Ovary (tissue), 9 donors: ENCODE measurements around the gene ZBTB1. TPM values are rescaled to one million over a fixed set of nuclear protein-coding genes. Genes with fewer than 3 reads are reported as not detected.

Source experiments
- DNase-seq, 5 donors: peaks; one replicate each; pipeline ENCODE4 v3.0.0-alpha.2; 2019 to 2020
- H3K27ac ChIP-seq, 2 donors: fragments of 200-600 bp; one replicate each; pipeline versions ENCODE4 v1.5.1 to v1.8.0; 2019 to 2022
- H3K27me3 ChIP-seq: fragments of 200-600 bp; one replicate; pipeline ENCODE4 v1.8.0; 2022
- H3K36me3 ChIP-seq: fragments of 200-600 bp; sonication (generic); one replicate; pipeline ENCODE4 v1.5.1; 2019
- H3K4me1 ChIP-seq: one replicate; pipeline ENCODE4 v1.8.1; 2013; ENCODE audit warnings: mild to moderate bottlenecking, moderate library complexity; ENCODE audit not compliant: insufficient read depth
- H3K4me3 ChIP-seq: fragments of 200-600 bp; sonication (generic); one replicate; pipeline ENCODE4 v1.5.1; 2017
- H3K9me3 ChIP-seq, 2 donors: fragments of 200-600 bp in 1 of 2; sonication (generic) in 1 of 2; one replicate each; pipeline versions ENCODE4 v1.5.1 to v1.8.1; 2013 to 2019; ENCODE audit warnings: mild to moderate bottlenecking in 1 of 2, moderate library complexity in 1 of 2
- CTCF ChIP-seq, 3 donors: fragments of 450-650 bp in 2 of 3; fragments of 200-600 bp in 1 of 3; IDR thresholded peaks; one replicate each; pipeline versions ENCODE4 v1.5.1 to v1.8.0; 2016 to 2022; ENCODE audit warnings: antibody characterized with exemption in 3 of 3, mild to moderate bottlenecking in 1 of 3
- EP300 ChIP-seq: sonication (generic); formaldehyde crosslinking; IDR thresholded peaks from one replicate; pipeline ENCODE4 v1.6.1; 2017; ENCODE audit warnings: antibody characterized with exemption
- POLR2A ChIP-seq: fragments of 450-650 bp; IDR thresholded peaks from one replicate; pipeline ENCODE4 v1.6.1; 2017; ENCODE audit warnings: antibody characterized with exemption, mild to moderate bottlenecking, moderate library complexity
- WGBS, 3 donors: extraction: QIAGEN DNeasy Blood & Tissue Kit in 1 of 3; methylation state at CpG; one replicate each; pipeline versions ENCODE4 v1.1.5 to v1.1.7; 2013 to 2017; 5-methylcytosine and 5-hydroxymethylcytosine counted together
- intact Hi-C, 4 donors: fragments of 100-400 bp; cut with DNase I; formaldehyde crosslinking; loops; one replicate each; pipeline versions ENCODE4 v1.11.0 to v1.15.1; 2022 to 2023
- polyA plus RNA-seq, 2 donors: library from polyadenylated mRNA; stranded (reverse); fragments of 200-250 nt in 1 of 2; fragments of 350-450 nt in 1 of 2; fragmentation: Illumina TruSeq in 1 of 2; extraction: RNeasy Lipid Tissue Mini Kit (QIAGEN cat#74804) in 1 of 2; gene quantifications; one replicate each; pipeline ENCODE4 v1.2.3, GENCODE V29; 2013 to 2014
- total RNA-seq, 7 donors: library from RNA; depleted of rRNA in 2 of 7; stranded (reverse); fragments of >200 nt in 2 of 7; fragmentation: NEBNext Ultra II Directional in 3 of 7; extraction: Animal tissue kit (Norgen Biotek cat#: 25700) in 3 of 7; gene quantifications; one replicate each; pipeline versions ENCODE4 v1.1.0 to v1.2.4, GENCODE V29; 2016 to 2023
- donor health status: DM: no; HTN: no; CAD: no; lungs with moderate emphysema.
- donor health status: DM: no; HTN: no; CAD: no.
- donor health status: Bipolar disorder and iron deficiency.
- donor health status: DM: yes; HTN: yes; CAD: no.
- donor health status: DM: no; HTN: no; CAD: no.
- donor health status: DM: yes; HTN: yes; CAD: no.

The ZBTB1 gene
- total and polyA plus RNA-seq, 9 donors, result 13.0 to 35.8 (median 33.7) TPM

GRCh38 chr14:64531567-64531966 lies 27.0 kb downstream of the ZBTB1 start:
- TF ChIP-seq CTCF (IDR thresholded peaks at IDR 0.05) (no peak), EP300 (no peak), POLR2A (no peak)
- no peaks in the 10 kb centered on the region for H3K9me3 ChIP-seq
- intact Hi-C loops, result no loop called here
- H3K4me1 ChIP-seq, result no peaks in the 10 kb centered on the region
- DNase-seq, result no peak
- H3K4me3 ChIP-seq, result no peak overlapping the region
- 58 to 90% (median 89%) methylated on average over 2 of the region's 2 CpGs for WGBS, 3 donors
- no peaks in the 10 kb centered on the region for H3K36me3 ChIP-seq
- no peaks in the 10 kb centered on the region for H3K27me3 ChIP-seq
- H3K27ac ChIP-seq, result no peak overlapping the region

DNA sequence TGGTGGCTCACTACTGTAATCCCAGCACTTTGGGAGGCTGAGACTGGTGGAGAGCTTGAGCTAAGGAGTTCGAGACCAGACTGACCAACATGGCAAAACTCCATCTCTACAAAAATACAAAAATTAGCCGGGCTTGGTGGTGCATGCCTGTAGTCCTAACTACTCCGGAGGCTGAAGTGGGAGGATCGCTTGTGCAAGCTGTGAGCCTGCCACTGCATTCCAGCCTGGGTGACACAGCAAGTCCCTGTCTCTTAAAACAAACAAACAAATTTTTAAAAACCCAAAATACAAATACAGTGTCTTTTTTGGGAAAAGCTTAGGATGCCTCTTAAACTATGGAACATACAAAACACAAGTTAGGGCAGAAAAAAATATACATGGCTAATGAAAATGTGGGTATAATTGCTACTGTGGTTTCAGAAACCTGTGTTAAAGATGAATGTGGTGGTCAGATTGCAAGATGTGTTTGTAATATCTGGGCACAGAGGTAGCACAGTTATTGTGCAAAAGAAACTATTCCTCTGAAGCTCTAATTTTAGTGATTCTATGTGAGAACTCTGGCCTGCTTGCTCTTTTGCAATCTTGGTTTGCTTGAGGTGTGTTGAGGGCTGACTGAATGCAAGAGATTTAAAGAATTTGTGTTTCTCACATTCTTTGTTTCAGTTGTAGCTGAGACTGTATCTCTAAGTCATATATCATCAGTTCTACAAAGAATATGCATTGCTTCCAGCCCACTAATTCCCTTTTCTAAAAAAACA lies 32.1 kb downstream of the ZBTB1 start:
- Histone ChIP-seq H3K27me3 (no peaks in the 10 kb centered on the region), H3K36me3 (no peaks in the 10 kb centered on the region), H3K4me1 (peaks cover 5% of the 10 kb centered on the region), H3K4me3 (no peak overlapping the region), H3K9me3 (no peaks in the 10 kb centered on the region), H3K27ac (no peak overlapping the region)
- no peak for DNase-seq
- intact Hi-C loops, result no loop called here
- 66 to 71% (median 68%) methylated on average over 4 of the region's 4 CpGs for WGBS, 3 donors
- no peak for TF ChIP-seq CTCF (IDR thresholded peaks at IDR 0.05)
- TF ChIP-seq EP300, result no peak
- no peak for TF ChIP-seq POLR2A

GRCh38 chr14:64540208-64541202 lies 35.9 kb downstream of the ZBTB1 start, which contains the start of gene HSPA2:
HSPA2 (plus strand) TSS chr14:64540741; CDS start chr14:64540850, 109 bp downstream.
- peak; percentile 98 to 100 (median 99) for DNase-seq

More at GRCh38 chr14:64540208-64541202, 35.9 kb downstream of the ZBTB1 start, which contains the start of gene HSPA2:
- no peak for TF ChIP-seq EP300
- TF ChIP-seq POLR2A, result peak; percentile 80
- peak; percentile 73 to 93 (median 85) for TF ChIP-seq CTCF (IDR thresholded peaks at IDR 0.05)
- H3K4me3 ChIP-seq, result peak within 1 kb of the TSS; percentile 65
- H3K9me3 ChIP-seq, result no peaks in the 10 kb centered on the region
- WGBS, 3 donors, result 5 to 9% (median 7%) methylated on average over 65 to 79 of the region's 79 CpGs
- intact Hi-C loops, result loop anchor here in 3 of 4 donors (2.0 to 10.0 kb wide), 3 partner anchors 94 to 98 kb away; no protein-coding TSS in a partner anchor
- H3K4me1 ChIP-seq, result peaks cover 8% of the 10 kb centered on the region
- H3K27ac ChIP-seq, result peak within 1 kb of the TSS in 1 of 2 donors; percentile 57
- no peaks in the 10 kb centered on the region for H3K36me3 ChIP-seq
- no peaks in the 10 kb centered on the region for H3K27me3 ChIP-seq
